Measurements from ENCODE around the gene RCAN1. TPM values are rescaled to one million over a fixed set of nuclear protein-coding genes. Genes with fewer than 3 reads are reported as not detected.

RCAN1 gene
- total and polyA plus RNA-seq, 2 of the 4 experiments (the other 2 are of a cell fraction): 53.5 to 175 TPM

GRCh38 chr21:34517039-34517438, 97.9 kb downstream of the RCAN1 start:
- Histone ChIP-seq H2BK15ac (ENCODE audit: low read depth, low read length) (no peak overlapping the region), H3K9me1 (ENCODE audit: insufficient read depth, low read length) (peaks cover 19% of the 10 kb centered on the region), H4K20me1 (ENCODE audit: insufficient read depth, low read length) (peaks cover 44% of the 10 kb centered on the region), H3K79me1 (ENCODE audit: low read depth in 1 of 2, low read length in 2 of 2) (peaks cover 20 to 40% of the 10 kb centered on the region in 2 experiments), H4K5ac (ENCODE audit: low read depth, low read length) (no peak overlapping the region), H3K36me3 (ENCODE audit: control insufficient read depth, insufficient read depth, low read length) (peaks cover 45% of the 10 kb centered on the region), H2BK20ac (ENCODE audit: low read depth, low read length) (no peak overlapping the region), H3K14ac (replicated peaks; ENCODE audit: low read depth, low read length) (no peak overlapping the region), H3K4me1 (ENCODE audit: control insufficient read depth, insufficient read depth, low read length) (peaks cover 9% of the 10 kb centered on the region), H3K18ac (ENCODE audit: low read depth, low read length) (no peak overlapping the region), H2BK5ac (ENCODE audit: low read depth, low read length, poor library complexity, severe bottlenecking) (no peak overlapping the region), H3K56ac (ENCODE audit: extremely low read depth, insufficient read depth, low read length) (no peak overlapping the region), H3K23ac (ENCODE audit: low read depth, low read length) (no peak overlapping the region), H2AK5ac (ENCODE audit: low read depth, low read length) (no peak overlapping the region), H3K4me3 (ENCODE audit: insufficient read depth, low read depth, low read length) (no peak overlapping the region), H3K27ac (ENCODE audit: insufficient read depth, low read length) (no peak overlapping the region), H3K4ac (ENCODE audit: low read depth, low read length) (no peak overlapping the region), H4K91ac (ENCODE audit: insufficient read depth, low read depth, low read length) (no peak overlapping the region), H2AFZ (replicated peaks; ENCODE audit: low read length, poor library complexity) (no peak overlapping the region), H3K4me2 (ENCODE audit: low read depth, low read length) (no peak overlapping the region), H3K9me3 (ENCODE audit: control insufficient read depth, insufficient read depth, low read length) (no peaks in the 10 kb centered on the region), H3K9ac (ENCODE audit: low read depth, low read length) (no peak overlapping the region), H3K27me3 (ENCODE audit: control insufficient read depth, insufficient read depth, low read length) (no peaks in the 10 kb centered on the region), H2BK120ac (ENCODE audit: low read depth, low read length) (no peak overlapping the region), H4K8ac (ENCODE audit: low read depth in 2 of 2, low read length in 2 of 2) (no peak overlapping the region), H2AK9ac (replicated peaks; ENCODE audit: low read depth, low read length, poor library complexity) (no peak overlapping the region)
- in situ Hi-C loops (cut with MboI; ENCODE audit: low sequenced_read_pairs) (no loop called here), intact Hi-C loops (cut with micrococcal nuclease) (no loop called here), dilution Hi-C loops (cut with HindIII; ENCODE audit: low sequenced_read_pairs, unreplicated experiment) (no loop called here)
- ChIA-PET CTCF (no interaction called here), POLR2A (ENCODE audit: unreplicated experiment) (no interaction called here)
- TSS peak; percentile 71 for BruUV-seq (replicated peaks)
- WGBS, 2 experiments (ENCODE audit: extremely low coverage in 2 of 2, insufficient read length in 1 of 2): 70% methylated on average over 2 of the region's 5 CpGs; no CpG with 5 or more reads in 1 of the 2 experiments
- ATAC-seq (ENCODE audit: low read depth) (no peak), DNase-seq (no peak)
- TF ChIP-seq BHLHE40 (IDR thresholded peaks at IDR 0.05; ENCODE audit: low read depth, low read length) (no peak), RCOR1 (IDR thresholded peaks at IDR 0.05; ENCODE audit: insufficient replicate concordance, low read length) (no peak), RFX5 (IDR thresholded peaks at IDR 0.05; ENCODE audit: low read depth, low read length) (no peak), ELK1 (IDR thresholded peaks at IDR 0.05; ENCODE audit: borderline replicate concordance, low read depth, low read length) (no peak), CEBPB (IDR thresholded peaks at IDR 0.05; ENCODE audit: low read depth, low read length) (no peak), USF2 (IDR thresholded peaks at IDR 0.05; ENCODE audit: low read depth, low read length) (no peak)

All from IMR-90 (cell line).